GM08714 (cell line): ENCODE measurements around the gene NR1H2.

Experiments used
- H3K4me3 ChIP-seq: fragments of 200-500 bp; sonication (Bioruptor generic); 2 replicates; pipeline ENCODE4 v1.5.1; 2014; ENCODE audit warnings: mild to moderate bottlenecking, low read length, inconsistent platforms
- ZNF274 ChIP-seq: IDR thresholded peaks from 2 replicates; pipeline ENCODE4 v1.6.1; 2012; ENCODE audit warnings: mild to moderate bottlenecking, low read depth, low read length

The NR1H2 gene

GRCh38 chr19:50358483-50359327 is 17.6 kb upstream of the NR1H2 start:
- no peak for TF ChIP-seq ZNF274
- H3K4me3 ChIP-seq = peak overlapping the region; percentile 55; the same call in 1 of the 2 replicates

GRCh38 chr19:50359328-50359818 is 16.9 kb upstream of the NR1H2 start:
- no peak for TF ChIP-seq ZNF274
- no peak overlapping the region for H3K4me3 ChIP-seq

- TF ChIP-seq ZNF274 = no peak
- H3K4me3 ChIP-seq = no peak overlapping the region
Measured at GRCh38 chr19:50361290-50362029, 14.8 kb upstream of the NR1H2 start.

- TF ChIP-seq ZNF274 = no peak
- H3K4me3 ChIP-seq = no peak overlapping the region
Measured at GRCh38 chr19:50362030-50362412, 14.2 kb upstream of the NR1H2 start.

GRCh38 chr19:50362656-50363424 is 13.4 kb upstream of the NR1H2 start:
- no peak for TF ChIP-seq ZNF274
- no peak overlapping the region for H3K4me3 ChIP-seq

- H3K4me3 ChIP-seq = no peak within 1 kb of the TSS; the same call in 1 of the 2 replicates
Measured at GRCh38 chr19:50365434-50366306, 10.6 kb upstream of the NR1H2 start, which contains the start of gene NAPSA. Gene NAPSA (minus strand): TSS chr19:50365639. CDS start chr19:50365621, 18 bp downstream.

GRCh38 chr19:50368649-50369570 is 7.3 kb upstream of the NR1H2 start:
- no peak for TF ChIP-seq ZNF274
- H3K4me3 ChIP-seq = peak overlapping the region; percentile 73

More at GRCh38 chr19:50365434-50366306, 10.6 kb upstream of the NR1H2 start, which contains the start of gene NAPSA:
- TF ChIP-seq ZNF274 = no peak

GRCh38 chr19:50371914-50372475 is 4.3 kb upstream of the NR1H2 start:
- TF ChIP-seq ZNF274 = no peak
- H3K4me3 ChIP-seq = no peak overlapping the region

- no peak for TF ChIP-seq ZNF274
- H3K4me3 ChIP-seq = peak overlapping the region; percentile 26; the same call in 1 of the 2 replicates
Measured at GRCh38 chr19:50377051-50377461, 799 bp downstream of the NR1H2 start.

- no peak overlapping the region for H3K4me3 ChIP-seq
- no peak for TF ChIP-seq ZNF274
Measured at GRCh38 chr19:50377517-50377916, 1.3 kb downstream of the NR1H2 start.

- no peak for TF ChIP-seq ZNF274
- no peak overlapping the region for H3K4me3 ChIP-seq
Measured at GRCh38 chr19:50378169-50378862, 2.1 kb downstream of the NR1H2 start.

- no peak for TF ChIP-seq ZNF274
- H3K4me3 ChIP-seq = no peak overlapping the region
Measured at GRCh38 chr19:50378863-50379236, 2.6 kb downstream of the NR1H2 start.
